NCI-H2081 treated with DMSO at 0.1 percent for 48 hours (cell line): ENCODE data around the gene EMILIN1.
"Not testable (repeated sequence)": the region's sequence is repeated elsewhere in the genome, so short reads cannot be mapped to it uniquely, and the experiment has no call there.

Experiments used
- DNase-seq: peaks from one replicate; lab custom pipeline; 2025; lab: John Stamatoyannopoulos, UW

Gene EMILIN1

GRCh38 chr2:27053776-27054175 lies 24.6 kb upstream of the EMILIN1 start:
- no peak for DNase-seq

DNA sequence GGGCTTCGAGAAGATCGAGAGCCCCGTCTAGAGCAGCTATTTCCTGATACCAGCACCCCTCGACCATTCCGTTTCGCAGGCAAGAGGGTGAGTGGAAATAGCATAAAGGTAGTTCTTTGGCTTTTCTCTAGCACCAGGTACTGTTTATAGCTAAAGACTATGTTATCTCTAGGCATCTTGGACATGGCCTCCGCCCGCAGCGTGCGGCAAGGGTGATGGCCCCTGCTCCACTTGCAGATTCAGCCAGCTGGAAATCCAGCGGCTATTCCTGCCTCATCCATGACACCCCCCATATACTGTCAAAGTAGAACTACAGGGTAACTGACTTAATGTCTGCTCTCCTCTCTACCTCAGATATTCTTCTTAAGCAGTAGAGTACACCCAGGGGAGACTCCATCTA lies 23.7 kb upstream of the EMILIN1 start:
- no peak for DNase-seq

- no peak for DNase-seq
Observed at GRCh38 chr2:27057184-27057583, 21.2 kb upstream of the EMILIN1 start.

DNA sequence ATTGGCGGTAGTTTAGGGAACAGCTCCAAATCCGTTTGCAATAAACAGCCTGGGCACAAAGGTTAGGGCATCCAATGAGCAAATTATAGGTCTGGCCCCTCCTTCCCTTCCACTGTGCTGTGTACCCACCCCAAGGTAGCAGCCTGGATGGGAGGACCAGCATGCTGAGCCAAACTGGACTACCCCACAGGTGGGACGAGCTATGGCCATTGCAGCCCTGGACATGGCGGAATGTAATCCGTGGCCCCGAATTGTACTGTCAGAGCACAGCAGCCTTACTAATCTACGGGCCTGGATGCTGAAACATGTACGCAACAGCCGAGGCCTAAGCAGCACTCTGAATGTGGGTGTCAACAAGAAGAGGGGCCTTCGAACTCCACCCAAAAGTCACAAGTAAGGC lies 20.2 kb upstream of the EMILIN1 start:
- no peak for DNase-seq

- DNase-seq = no peak
Observed at GRCh38 chr2:27059141-27059820, 19.1 kb upstream of the EMILIN1 start.

- DNase-seq = no peak
Observed at GRCh38 chr2:27060323-27060722, 18.1 kb upstream of the EMILIN1 start.

GRCh38 chr2:27065128-27065527 lies 13.3 kb upstream of the EMILIN1 start:
- DNase-seq = no peak

- DNase-seq = no peak
Observed at GRCh38 chr2:27067385-27067784, 11.0 kb upstream of the EMILIN1 start.

DNA sequence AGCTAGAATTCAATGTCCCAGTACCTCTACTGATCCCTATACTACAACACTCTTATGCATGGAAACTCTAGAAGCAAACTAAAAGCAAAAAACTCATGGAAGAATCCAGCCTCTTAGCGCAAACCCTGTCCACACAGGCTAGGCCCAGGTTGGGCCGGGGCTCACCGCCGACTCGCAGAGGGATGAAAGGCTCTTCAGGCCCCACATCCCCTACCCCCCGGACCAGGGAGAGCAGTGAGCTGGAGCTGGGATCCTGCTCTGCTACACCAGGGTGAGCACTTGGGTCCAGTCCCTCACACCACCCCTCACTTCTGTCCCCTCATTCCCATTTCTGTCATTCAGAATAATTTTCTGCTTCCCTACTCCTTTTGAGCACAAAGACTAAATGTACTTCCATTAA lies 9.0 kb upstream of the EMILIN1 start:
- DNase-seq = no peak

DNA sequence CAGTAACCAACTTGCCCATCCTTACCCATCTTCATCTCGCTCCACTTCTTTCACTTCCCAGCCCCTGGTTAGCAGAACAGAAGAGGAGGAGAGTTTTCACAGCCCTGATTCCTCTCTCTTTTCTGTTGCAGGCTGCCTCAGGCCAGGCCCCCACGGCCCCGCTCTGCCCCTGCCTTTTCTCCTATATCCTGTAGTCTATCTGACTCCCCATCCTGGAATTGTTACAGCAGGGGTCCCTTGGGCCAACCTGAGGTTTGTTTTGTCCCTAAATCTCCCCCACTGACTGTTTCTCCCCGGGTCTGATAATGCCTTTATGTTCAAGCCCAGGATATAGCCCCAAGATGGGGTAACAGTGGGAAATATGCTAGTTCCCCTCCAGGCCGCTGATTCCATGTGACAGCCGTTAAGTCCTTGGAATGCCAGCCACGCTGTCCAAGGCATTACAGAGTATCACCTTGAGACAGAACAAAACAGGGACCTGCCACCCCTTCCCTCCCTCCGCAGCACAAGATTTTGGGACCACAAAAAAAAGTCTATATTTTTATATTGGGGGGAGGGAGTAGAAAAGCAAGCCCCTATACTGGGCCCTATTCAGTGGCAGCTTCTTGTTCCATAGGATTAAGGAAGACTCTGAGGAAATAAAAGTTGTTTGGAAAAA lies 8.3 kb upstream of the EMILIN1 start:
- DNase-seq = no peak

- no peak for DNase-seq
Observed at GRCh38 chr2:27070653-27071276, 7.7 kb upstream of the EMILIN1 start.

GRCh38 chr2:27071277-27071989 lies 7.0 kb upstream of the EMILIN1 start, which contains the start of gene OST4:
Gene OST4, minus strand, starts transcription at chr2:27071654.
- peak; percentile 68 for DNase-seq

DNA sequence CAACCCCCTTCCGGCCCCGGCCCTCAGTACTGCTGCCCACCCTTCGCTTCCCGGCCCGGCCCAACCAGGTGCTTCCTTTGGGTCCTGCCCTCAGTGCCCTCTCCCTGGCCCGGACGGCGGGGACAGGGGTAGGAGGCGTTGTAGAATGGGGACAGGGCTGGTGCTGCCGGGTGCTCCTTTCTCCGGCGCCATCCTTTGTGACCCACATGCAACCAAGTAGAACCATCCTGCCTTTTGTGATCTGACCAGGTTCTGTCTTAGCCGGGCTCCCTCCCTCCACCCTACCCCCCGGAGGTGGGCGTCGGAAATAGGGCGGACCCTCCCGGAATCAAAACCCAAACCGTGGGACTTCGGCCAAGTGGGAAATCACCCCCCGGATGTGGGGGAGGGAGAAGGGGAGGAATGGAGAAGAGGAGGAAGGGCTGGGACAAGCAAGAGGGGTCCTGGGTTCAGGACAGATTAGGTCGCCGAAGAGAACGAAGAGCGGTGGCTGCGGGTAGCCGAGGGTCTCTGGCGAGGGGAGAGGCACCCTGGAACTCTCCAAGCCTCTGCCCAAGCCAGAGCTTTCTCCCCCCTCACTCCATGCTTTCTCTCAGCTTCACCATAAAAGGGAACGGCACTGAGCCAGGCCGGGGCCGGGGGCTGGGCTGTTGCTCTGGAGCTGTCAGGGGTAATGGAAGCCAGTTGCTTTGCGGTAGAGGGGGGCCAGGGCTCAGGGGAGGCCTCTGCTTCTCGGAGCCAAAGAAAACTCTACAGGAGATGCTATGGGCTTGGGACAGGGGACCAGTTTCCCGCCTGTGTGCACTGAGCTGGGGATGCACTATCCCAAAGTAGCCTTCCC lies 6.2 kb upstream of the EMILIN1 start:
- DNase-seq = no peak

DNA sequence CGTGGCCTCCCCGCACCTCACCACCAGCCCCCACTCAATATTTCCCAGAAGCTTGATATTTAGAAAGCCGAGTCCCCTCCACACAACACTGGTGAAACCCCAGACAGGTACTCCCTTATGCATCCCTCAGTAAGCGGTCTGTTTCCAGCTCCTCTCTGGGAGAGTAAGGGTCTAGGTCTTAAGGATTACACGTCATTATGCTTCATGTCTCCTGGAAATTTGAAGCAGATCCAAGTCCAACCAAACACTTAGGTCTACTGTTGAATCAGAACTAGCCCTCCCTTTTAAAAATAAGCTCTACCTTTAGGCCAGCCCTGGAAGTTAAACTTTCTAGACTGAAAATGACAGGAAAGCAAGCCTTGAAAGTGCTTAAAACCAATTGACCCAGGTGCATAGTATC lies 5.5 kb upstream of the EMILIN1 start:
- no peak for DNase-seq

DNA sequence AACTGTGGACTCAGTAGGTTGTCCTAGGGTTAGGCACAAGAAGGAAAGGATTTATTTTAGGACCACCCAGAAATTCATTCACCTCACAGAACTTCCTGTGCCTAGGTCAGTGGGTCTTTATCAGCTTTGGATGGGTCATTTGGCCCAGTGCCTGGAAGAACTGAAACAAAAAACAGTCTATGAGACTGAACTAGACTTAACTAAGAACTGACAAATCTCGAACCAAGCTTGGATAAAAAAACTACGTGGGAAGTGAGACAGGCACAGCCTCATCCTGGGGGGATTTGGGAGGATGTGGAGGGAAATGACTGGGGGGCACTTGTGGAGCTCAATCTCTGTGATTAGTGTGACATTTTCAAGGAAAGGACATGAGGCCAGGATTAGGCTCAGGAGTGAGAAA lies 4.6 kb upstream of the EMILIN1 start:
- no peak for DNase-seq

DNA sequence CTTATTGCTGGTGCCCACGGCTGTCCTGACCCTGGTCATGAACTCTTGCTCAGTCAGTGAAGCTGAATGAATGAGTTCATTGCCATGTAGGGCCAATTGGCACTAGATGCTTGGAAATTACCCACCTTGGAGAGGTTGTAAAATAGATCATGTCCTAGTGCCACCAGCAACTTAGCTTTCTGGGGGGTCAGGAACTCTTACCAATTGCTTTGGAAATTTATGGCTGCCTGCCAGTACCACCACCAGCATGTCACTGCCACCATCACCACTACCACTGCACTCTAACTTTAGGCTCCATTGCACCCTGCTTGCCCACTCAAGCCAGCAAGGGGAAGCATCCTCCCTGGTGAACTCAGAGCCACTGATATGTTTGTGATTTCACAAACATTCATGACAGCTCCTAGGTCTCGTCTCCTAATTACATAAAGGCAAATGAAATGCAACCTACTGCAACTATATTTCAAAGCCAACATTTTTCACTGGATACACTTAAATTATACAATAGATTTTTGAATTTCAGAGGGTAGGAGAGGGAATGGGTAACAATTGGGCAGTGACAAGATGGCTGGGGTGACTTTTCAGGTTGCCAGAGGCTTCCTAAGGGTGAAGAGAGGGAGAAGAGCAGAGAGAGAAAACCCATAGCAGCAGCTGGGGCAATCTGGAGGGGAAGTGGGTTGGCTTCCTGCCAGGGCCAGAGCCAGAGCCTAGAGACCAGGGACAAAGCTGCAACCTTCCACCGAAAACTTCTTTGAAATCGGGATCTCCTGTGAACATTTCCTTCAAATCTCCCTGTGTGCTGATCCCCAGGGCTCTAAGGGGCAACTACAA lies 3.5 kb upstream of the EMILIN1 start:
- no peak for DNase-seq

- DNase-seq = not testable (repeated sequence)
Observed at GRCh38 chr2:27075566-27075871, 2.9 kb upstream of the EMILIN1 start.

DNA sequence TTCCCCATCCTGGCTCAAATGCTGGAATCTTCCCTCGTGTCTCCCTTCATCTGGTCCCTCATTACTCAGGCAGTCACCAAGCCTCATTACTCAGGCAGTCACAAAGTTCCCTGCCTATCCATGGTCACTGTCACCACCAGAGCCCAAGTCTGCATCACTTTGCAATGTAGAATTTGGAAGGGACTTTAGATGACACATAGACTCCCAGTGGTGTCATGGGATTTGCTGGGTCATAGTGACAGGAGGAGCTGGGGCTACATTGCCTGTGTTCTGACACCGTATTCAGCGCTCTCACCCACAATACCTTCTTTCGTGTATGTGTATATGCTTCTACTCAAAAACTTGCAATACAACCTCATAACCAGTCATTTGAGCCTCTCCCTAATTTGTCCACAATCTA lies 2.1 kb upstream of the EMILIN1 start:
- DNase-seq = no peak

DNA sequence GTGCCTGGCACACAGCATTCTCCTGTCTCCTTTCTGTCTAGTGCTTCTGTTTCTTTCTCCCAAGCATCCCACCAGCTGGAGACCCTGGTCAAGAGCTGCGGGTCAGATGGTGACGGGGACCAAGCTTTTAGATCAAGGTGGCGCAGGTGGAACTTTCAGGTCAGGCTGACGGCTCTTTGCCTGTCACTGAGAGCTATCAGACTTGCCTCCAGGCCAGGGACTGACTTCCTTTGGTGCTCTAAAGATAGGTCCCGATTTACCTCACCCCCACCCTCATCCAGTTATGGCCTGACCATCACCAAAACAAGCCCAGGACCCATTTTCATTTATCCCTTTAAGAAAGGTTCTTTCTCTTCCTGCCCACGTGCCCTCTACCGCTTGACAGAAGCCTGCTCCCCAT lies 1.2 kb upstream of the EMILIN1 start:
- no peak for DNase-seq

- no peak for DNase-seq
Observed at GRCh38 chr2:27079233-27080139, 1.1 kb downstream of the EMILIN1 start.
